ENCODE measurements around the gene EP400.

Gene EP400

GRCh38 chr12:131975228-131975627 is 25.5 kb downstream of the EP400 start:
- no peaks in the 10 kb centered on the region for H3K27me3 ChIP-seq (ENCODE audit: control insufficient read depth, low read length)
- no peak overlapping the region for H3K4me3 ChIP-seq (ENCODE audit: low read length)
- no peak overlapping the region for H3K27ac ChIP-seq (ENCODE audit: low read depth, low read length)
- peaks cover 82% of the 10 kb centered on the region for H3K79me2 ChIP-seq (ENCODE audit: control insufficient read depth, low read length)
- peaks cover 12% of the 10 kb centered on the region for H4K20me1 ChIP-seq (ENCODE audit: control insufficient read depth, insufficient read depth, low read depth, low read length)
- no peaks in the 10 kb centered on the region for H3F3A ChIP-seq (ENCODE audit: control insufficient read depth, insufficient read depth)
- no peaks in the 10 kb centered on the region for H3K4me1 ChIP-seq (ENCODE audit: control insufficient read depth, low read length)
- H3K36me3 ChIP-seq (ENCODE audit: control insufficient read depth, low read length), result peaks cover 6% of the 10 kb centered on the region
- no peak for TF ChIP-seq CTCF (IDR thresholded peaks at IDR 0.05; ENCODE audit: low read depth, low read length, poor library complexity, severe bottlenecking)
- TF ChIP-seq EZH2phosphoT487 (IDR thresholded peaks at IDR 0.05; ENCODE audit: borderline replicate concordance, low read length), result no peak
- H3K9me3 ChIP-seq (ENCODE audit: control insufficient read depth, insufficient read depth, low read length), result no peaks in the 10 kb centered on the region
- no peaks in the 10 kb centered on the region for H3K9me2 ChIP-seq (replicated peaks; ENCODE audit: control insufficient read depth, low read length)
- H3K4me2 ChIP-seq (ENCODE audit: low read length), result no peak overlapping the region

GRCh38 chr12:131979606-131980005 is 29.9 kb downstream of the EP400 start:
- H3K4me1 ChIP-seq (ENCODE audit: control insufficient read depth, low read length), result no peaks in the 10 kb centered on the region
- no peaks in the 10 kb centered on the region for H3K27me3 ChIP-seq (ENCODE audit: control insufficient read depth, low read length)
- H4K20me1 ChIP-seq (ENCODE audit: control insufficient read depth, insufficient read depth, low read depth, low read length), result peaks cover 3% of the 10 kb centered on the region
- H3K36me3 ChIP-seq (ENCODE audit: control insufficient read depth, low read length), result peaks cover 31% of the 10 kb centered on the region
- H3K4me2 ChIP-seq (ENCODE audit: low read length), result no peak overlapping the region
- H3K9me3 ChIP-seq (ENCODE audit: control insufficient read depth, insufficient read depth, low read length), result no peaks in the 10 kb centered on the region
- peaks cover 41% of the 10 kb centered on the region for H3K79me2 ChIP-seq (ENCODE audit: control insufficient read depth, low read length)
- no peak overlapping the region for H3K4me3 ChIP-seq (ENCODE audit: low read length)
- no peaks in the 10 kb centered on the region for H3K9me2 ChIP-seq (replicated peaks; ENCODE audit: control insufficient read depth, low read length)
- TF ChIP-seq CTCF (IDR thresholded peaks at IDR 0.05; ENCODE audit: low read depth, low read length, poor library complexity, severe bottlenecking) (no peak), EZH2phosphoT487 (IDR thresholded peaks at IDR 0.05; ENCODE audit: borderline replicate concordance, low read length) (no peak)
- no peaks in the 10 kb centered on the region for H3F3A ChIP-seq (ENCODE audit: control insufficient read depth, insufficient read depth)
- no peak overlapping the region for H3K27ac ChIP-seq (ENCODE audit: low read depth, low read length)

- no peaks in the 10 kb centered on the region for H3F3A ChIP-seq (ENCODE audit: control insufficient read depth, insufficient read depth)
- H3K9me3 ChIP-seq (ENCODE audit: control insufficient read depth, insufficient read depth, low read length), result no peaks in the 10 kb centered on the region
- H3K79me2 ChIP-seq (ENCODE audit: control insufficient read depth, low read length), result peaks cover 35% of the 10 kb centered on the region
- H3K4me1 ChIP-seq (ENCODE audit: control insufficient read depth, low read length), result no peaks in the 10 kb centered on the region
- H3K9me2 ChIP-seq (replicated peaks; ENCODE audit: control insufficient read depth, low read length), result no peaks in the 10 kb centered on the region
- H3K4me3 ChIP-seq (ENCODE audit: low read length), result no peak overlapping the region
- H3K27me3 ChIP-seq (ENCODE audit: control insufficient read depth, low read length), result no peaks in the 10 kb centered on the region
- H3K27ac ChIP-seq (ENCODE audit: low read depth, low read length), result no peak overlapping the region
- H3K4me2 ChIP-seq (ENCODE audit: low read length), result no peak overlapping the region
- peaks cover 31% of the 10 kb centered on the region for H3K36me3 ChIP-seq (ENCODE audit: control insufficient read depth, low read length)
- TF ChIP-seq CTCF (IDR thresholded peaks at IDR 0.05; ENCODE audit: low read depth, low read length, poor library complexity, severe bottlenecking), result no peak
- no peak for TF ChIP-seq EZH2phosphoT487 (IDR thresholded peaks at IDR 0.05; ENCODE audit: borderline replicate concordance, low read length)
- peaks cover 3% of the 10 kb centered on the region for H4K20me1 ChIP-seq (ENCODE audit: control insufficient read depth, insufficient read depth, low read depth, low read length)
These were observed 30.5 kb downstream of the EP400 start for GRCh38 chr12:131980263-131980662.
